ENCODE data around the gene HNRNPA2B1.
"Not testable (repeated sequence)": the region's sequence is repeated elsewhere in the genome, so short reads cannot be mapped to it uniquely, and the experiment has no call there.

Gene HNRNPA2B1

DNA sequence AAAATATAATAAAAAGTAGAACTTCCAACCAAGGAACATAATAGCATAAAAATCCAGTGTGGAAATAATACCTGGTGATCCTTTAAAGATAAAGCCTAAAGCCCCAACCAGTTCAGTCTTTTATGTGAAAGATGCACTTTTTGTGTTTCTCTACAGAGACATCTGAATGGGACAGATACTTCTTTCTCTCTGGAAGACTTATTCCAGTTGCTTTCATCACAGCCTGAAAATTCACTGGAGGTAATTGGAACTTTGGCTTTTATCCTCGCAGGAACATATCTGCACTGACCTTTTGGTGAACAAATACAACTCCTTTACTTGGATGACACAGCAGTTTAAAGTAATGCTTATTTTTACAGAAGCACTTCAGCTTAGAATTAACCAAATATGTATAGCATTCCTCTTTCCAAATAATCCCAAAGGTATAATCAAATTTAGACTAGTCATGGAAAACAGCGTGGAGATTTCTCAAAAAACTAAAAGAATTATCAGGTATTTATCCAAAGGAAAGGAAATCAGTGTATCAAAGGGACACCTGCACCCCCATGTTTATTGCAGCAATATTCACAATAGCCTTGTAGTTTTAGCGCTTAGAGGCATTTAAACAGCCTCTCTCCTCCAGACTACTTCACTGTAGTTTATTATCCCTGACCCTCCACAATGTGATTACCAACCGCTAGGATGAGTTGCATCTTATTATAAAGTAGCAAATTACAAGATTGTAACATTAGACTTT, 16.8 kb downstream of the HNRNPA2B1 start:
- DNase-seq, result no peak

DNA sequence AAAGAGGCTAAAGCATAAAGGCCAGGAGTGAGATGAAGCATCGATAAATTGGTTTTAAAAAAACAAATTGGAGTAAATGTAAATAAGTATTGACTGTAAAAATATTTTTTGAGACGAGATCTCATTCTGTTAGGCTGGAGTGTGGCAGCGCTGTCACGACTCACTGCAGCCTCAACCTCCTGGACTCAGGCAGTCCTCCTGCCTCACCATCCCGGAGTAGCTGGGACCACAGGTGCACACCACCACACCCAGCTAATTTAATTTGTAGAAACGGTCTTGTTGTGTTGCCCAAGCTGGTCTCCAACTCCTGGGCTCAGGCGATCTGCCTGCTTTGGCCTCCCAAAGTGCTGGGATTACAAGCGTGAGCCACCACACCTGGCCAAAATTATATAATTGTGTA, 17.8 kb downstream of the HNRNPA2B1 start:
- no peak for DNase-seq

DNA sequence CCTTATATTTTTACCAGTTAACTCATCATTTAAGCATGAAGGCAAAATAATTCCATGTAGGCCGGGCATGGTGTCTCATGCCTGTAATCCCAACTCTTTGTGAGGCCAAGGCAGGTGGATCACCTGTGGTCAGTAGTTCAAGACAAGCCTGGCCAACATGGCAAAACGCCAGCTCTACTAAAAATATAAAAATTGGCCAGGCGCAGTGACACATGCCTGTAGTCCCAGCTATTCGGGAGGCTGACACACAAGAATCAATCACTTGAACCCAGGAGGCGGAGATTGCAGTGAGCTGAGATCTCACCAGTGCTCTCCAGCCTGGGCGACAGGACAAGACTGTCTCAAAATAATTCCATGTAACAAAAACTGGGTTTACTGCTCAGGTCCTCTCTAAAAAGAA, 18.3 kb downstream of the HNRNPA2B1 start:
- no peak for DNase-seq

DNA sequence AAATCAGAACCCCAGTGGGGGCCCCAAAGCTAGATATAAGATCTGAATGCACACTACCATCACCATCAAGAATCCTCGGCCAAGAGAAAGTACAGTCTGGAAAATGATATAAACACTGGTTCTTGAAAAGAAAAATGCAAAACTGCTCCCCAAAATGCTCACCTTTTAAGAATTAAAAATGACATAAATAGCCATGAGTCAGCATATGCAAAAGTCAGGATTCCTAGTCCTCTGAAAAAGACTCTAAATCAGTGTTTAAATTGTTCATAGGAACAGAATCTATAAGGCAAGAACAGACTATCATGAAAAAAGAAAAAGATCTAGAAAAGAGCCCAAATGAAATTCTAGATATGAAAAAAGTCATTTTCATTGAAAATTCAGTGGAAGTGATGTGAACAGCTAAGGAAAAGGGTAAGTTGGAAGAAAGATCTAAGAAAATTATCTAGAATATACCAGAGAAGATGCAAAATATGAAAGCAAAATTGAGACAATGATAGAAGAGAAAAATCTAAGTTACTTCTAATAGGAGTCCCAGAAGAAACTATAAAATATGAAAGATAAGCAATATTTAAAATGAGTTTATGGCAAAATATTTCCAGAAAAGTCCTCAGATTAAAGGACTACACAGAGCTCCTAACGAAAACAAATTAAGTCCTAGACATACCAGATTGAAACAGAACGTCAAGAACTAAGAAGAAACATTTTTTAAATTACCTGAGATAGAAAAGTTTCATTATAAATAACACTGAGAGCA, 18.9 kb downstream of the HNRNPA2B1 start:
- no peak for DNase-seq

DNA sequence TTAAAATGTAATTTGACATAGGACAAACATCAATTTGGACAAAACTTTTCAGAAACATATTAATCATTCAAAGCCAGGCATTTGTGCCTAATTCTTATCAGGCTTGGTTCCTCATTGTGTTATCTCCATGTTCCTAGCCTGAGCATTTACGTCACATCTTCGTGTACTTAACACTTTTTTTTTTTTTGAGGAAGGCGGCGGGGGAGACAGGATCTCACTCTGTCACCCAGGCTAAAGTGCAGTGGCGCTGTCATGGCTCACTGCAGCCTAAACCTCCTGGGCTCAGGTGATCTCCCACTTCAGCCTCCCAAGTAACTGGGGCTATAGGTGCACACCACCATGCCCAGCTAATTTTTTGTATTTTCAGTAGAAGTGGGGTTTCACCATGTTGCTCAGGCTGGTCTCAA, 19.8 kb downstream of the HNRNPA2B1 start:
- no peak for DNase-seq

DNA sequence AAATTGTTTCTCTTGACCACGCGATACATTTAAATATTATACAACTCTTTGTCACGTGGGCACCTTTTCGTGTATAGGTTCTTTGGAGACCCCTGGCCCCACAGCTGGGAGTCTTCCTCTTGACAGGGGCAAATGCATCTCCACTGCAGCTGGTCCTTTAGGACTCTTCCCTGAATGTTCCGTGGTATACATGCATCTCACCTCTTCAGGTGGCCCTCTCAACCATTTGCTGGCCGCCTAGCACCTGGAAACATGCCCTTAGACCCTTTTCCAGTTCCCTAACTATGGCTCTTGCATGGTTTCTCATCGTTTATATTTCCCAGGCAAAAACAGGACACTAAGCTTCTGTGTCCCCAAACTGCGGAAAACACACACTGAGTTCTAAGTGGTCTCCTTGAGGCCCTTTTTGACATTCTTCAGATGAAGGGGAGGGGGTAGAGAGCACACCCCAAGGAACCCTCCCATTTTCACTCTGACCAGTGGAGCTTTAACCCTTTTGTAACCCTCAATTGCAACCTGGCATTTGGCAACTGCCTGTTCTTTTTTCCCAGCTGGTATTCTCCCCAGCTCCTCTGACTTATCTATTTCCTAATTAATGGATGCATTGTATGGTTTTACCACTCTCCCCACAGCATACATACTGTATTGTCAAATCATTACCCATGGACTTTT, 20.6 kb downstream of the HNRNPA2B1 start:
- DNase-seq, result no peak

DNA sequence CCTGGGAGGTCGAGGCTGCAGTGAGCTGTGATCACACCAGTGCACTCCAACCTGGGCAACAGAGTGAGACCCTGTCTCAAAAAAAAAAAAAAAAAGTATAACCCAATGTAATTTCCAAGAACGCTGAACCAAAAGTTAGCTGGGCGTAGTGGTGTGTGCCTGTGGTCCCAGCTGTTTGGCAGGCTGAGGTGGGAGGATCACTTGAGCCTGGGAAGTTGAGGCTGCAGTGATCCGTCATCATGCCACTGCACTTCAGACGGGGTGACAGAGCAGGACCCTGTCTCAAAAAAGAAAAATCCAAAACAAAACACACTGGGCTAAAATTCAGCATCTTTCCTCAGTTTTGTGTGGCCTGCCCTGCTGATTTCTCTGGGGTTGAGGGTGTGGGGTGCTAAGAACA, 21.1 kb downstream of the HNRNPA2B1 start:
- DNase-seq, result no peak

DNA sequence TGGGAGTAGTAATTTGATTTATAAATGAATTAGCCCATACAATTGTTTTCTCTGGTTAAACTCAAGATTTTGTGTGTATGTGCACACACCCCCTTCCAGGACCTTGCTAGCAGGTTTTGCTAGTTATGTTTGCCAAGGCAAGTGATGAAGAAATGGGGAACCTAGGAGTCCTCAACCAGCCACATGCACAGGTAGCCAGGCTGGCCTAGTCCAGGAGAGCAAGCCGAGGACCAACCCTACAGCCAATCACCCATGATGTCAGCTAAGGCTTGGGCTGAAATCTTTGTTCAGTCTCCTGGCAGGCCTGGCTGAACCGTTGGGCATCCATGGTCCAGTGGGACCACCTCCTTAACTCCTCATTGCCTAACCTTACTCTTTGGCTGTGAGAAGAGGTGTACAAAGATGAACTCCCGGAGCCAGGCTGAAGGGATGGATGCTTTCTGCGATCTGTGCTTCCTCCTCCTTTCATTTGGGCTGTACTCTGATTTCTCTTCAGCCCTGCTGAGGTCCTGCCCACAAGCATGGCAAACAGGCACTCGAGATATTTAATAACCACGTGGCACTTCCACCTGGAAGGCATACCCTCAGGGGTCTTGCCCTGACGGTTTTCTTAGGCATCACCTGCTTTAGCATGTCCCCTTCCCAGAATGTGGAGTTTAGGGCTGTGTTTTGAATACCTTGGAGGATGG, 22.1 kb downstream of the HNRNPA2B1 start:
- DNase-seq, result no peak

DNA sequence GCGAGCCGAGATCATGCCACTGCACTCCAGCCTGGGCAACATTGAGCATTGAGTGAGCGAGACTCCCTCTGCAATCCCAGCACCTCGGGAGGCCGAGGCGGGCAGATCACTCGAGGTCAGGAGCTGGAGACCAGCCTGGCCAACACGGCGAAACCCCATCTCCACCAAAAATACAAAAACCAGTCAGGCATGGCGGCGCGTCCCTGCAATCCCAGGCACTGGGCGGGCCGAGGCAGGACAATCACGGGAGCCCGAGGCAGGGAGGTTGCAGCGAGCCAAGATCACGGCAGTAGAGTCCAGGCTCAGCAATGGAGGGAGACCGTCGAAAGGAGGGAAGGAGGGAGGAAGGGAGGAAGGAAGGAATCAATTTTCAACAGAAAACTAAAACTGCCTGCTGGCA, 23.3 kb downstream of the HNRNPA2B1 start:
- not testable (repeated sequence) for DNase-seq

DNA sequence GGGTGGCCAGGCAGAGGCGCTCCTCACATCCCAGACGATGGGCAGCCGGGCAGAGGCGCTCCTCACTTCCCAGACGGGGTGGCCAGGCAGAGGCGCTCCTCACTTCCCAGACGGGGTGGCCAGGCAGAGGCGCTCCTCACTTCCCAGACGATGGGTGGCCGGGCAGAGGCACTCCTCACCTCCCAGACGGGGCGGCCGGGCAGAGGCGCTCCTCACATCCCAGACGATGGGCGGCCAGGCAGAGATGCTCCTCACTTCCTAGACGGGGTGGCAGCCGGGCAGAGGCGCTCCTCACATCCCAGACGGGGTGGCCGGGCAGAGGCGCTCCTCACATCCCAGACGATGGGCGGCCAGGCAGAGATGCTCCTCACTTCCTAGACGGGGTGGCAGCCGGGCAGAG, 23.9 kb downstream of the HNRNPA2B1 start:
- DNase-seq, result not testable (repeated sequence)

DNA sequence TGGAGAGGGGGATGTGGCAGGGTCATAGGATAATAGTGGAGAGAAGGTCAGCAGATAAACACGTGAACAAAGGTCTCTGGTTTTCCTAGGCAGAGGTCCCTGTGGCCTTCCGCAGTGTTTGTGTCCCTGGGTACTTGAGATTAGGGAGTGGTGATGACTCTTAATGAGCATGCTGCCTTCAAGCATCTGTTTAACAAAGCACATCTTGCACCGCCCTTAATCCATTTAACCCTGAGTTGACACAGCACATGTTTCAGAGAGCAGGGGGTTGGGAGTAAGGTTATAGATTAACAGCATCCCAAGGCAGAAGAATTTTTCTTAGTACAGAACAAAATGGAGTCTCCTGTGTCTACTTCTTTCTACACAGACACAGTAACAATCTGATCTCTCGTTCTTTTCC, 24.6 kb downstream of the HNRNPA2B1 start:
- DNase-seq, result not testable (repeated sequence)

DNA sequence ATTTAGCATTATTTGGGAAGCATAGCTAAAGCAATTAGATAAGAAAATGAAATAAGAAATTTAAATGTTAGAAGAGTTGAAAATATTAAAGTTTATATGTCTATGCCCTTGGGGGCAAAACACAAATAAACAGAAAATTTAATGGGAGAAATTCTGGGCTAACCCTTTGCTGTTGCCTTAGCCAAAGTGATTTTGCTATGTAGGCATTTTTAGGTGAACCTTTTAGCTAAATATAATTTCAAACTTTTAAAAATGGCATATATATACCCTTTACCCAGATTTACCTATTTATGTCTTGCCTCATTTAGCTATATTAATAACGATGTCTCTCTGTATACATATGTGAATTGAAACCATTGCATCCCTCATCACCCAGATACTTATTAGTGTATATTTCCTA, 28.5 kb downstream of the HNRNPA2B1 start:
- no peak for DNase-seq

DNA sequence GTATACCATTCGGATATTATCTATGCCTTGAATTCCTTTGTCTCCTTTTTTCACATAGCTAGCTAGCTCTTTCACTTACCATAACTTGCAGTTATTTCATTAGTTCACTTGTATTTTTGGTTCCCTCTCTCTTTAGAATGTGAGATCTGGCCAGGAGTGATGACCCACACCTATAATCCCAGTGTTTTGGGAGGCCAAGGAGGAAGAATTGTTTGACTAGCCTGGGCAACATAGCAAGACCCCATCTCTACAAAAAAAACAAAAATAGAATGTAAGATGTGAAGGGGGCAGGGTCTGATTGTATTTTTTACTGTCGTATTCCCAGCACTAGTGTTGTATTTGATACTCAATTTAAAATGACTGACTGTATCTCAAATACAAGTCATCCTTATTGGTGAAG, 28.9 kb downstream of the HNRNPA2B1 start:
- no peak for DNase-seq

DNA sequence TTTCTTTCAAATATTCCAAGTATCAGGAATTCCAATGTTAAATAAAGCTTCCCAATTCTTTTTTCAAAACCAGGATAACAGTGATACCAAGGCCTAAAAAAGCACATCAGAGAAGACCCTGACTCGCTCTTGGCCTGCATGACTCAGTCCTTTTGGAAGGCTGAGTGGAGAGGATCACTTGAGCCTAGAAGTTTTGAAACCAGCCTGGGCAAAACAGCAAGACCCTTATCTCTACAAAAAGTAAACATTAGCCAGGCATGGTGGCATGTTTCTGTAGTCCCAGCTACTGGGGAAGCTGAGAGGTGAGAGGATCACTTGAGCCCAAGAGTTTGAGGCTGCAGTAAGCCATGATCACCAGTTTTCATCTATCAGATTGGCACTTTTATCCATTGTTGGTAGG, 29.9 kb downstream of the HNRNPA2B1 start:
- DNase-seq, result no peak

DNA sequence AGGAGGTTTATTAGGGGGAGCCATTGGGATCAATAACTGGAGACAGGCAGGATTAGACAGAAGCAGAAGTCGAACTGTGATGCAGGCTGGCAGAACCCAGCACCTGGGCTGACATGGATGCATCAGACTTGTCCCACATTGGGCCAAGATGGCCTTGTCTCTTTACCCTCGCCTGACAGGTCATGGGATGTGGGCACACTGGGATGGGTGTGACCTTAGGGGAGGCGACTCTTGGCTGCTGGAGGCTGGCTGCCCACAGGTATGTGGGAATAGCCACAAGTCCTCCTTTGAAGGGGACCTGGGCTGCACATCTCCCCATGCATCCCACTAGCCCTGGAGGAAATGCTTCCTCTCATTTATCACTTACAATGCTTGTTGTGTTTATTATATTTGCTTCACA, 31.3 kb downstream of the HNRNPA2B1 start:
- no peak for DNase-seq

DNA sequence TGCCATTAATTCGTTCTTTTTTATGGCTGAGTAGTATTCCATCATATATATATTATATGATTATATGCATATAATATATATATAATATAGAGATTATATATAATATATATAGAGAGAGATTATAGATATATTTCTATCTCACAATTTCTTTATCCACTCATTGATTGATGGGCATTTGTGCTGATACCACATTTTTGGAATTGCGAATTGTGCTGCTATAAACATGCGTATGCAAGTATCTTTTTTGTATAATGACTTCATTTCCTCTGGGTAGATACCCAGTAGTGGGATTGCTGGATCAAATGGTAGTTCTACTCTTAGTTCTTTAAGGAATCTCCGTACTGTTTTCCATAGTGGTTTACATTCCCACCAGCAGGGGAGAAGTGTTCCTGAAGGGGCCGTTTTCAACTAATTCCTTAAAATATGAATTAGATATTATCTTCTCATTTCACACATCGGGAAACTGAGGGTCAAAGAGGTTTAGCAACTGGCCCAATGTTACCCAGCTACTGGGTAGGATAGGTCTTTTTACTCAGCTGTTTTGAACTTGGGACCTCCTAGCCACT, 32.0 kb downstream of the HNRNPA2B1 start:
- DNase-seq, result no peak

DNA sequence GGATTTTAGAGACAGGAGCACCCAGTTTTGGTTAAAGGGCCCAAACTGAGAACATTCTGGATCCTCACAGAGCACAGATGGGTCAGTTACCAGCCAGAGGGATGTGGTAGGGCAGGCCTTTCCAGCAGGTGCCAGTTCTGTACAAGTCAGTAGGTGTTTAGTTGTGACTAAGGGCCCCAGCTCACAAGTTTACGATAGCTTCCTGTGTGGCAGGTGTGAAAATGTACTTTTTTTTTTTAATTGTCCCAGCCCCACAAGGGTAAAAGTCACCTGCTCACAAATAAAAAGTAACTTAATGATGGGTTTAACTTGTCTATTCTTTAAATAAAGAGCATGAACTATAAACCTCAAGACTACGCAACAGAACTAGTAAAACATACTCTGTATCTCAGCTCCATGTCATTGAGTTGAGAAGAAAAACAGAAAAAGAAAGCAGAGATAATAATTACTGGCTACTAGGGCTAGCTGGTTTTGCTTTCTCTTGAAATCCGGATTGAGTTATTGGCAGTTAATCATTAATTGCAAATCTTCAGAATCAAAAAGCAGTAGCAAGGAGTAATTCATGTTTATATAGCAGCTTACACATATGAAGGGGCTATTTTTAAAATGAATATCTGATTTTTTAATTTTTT, 33.1 kb downstream of the HNRNPA2B1 start:
- no peak for DNase-seq

DNA sequence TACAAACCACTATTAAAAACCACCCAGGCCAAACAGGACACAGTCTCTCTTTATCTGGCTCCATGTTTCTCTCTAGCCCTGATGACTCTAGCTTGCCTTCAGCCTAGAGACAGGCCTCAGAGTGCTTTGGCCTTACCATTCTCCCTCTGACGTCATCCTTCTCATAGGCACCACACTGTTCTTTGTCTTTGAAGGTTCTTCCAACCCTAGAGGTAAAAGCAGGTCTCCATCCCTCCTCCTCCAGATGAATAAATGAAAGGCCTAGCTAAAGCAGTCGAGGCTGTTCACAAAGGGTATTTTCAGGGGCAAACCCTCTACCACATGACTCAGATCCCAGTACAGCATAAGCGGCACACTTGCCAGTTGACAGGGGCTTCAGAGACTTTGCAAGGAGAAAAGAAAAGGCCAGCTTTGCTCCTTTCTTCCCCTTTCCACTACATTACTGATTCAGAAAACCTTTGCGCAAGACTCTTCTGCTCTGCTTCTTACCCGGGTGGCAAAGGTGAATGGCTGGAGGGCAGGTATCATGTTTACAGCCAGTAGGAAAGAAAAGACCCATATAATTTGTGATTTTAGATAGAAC, 33.8 kb downstream of the HNRNPA2B1 start:
- no peak for DNase-seq

DNA sequence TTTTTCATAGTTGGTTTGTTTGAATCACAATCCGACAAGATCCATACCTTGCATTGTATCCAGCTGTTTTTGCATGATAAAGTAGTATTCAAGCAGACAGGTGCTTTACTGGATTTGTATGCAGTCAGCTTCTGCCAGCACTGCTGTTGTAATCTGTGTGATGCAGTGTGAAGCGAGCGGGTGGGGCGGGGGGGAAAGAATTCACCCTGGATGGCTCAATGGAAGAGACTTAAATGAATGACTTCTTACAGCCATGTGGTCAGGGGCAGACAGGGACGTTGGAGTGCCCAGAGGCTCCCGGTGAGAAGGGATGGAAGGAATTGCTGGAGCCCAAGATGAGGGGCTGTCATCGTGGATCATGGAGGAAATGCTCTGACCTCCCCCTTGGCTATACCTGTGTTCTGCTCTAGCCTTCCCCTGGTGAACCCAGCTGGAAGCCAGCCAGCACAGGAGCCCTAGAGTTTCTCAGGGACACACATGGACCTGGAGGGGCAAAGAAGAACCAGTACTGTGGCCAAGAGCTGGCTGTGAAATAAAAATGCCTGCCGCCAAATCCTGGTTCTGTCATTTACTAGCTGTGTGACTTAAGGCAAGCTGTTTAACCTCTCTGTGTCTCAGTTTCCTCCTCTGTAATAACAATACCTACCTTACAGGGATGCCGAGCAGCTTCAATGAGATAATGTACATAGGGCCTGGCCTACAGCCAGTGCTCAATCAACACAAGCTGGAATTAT, 34.4 kb downstream of the HNRNPA2B1 start:
- no peak for DNase-seq

DNA sequence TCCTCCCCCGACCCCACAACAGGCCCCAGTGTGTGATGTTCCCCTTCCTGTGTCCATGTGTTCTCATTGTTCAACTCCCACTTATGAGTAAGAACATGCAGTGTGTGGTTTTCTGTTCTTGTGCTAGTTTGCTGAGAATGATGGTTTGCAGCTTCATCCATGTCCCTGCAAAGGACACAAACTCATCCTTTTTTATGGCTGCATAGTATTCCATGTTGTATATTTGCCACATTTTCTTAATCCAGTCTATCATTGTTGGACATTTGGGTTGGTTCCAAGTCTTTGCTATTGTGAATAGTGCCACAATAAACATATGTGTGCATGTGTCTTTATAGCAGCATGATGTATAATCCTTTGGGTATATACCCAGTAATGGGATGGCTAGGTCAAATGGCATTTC, 36.7 kb downstream of the HNRNPA2B1 start:
- DNase-seq, result not testable (repeated sequence)

DNA sequence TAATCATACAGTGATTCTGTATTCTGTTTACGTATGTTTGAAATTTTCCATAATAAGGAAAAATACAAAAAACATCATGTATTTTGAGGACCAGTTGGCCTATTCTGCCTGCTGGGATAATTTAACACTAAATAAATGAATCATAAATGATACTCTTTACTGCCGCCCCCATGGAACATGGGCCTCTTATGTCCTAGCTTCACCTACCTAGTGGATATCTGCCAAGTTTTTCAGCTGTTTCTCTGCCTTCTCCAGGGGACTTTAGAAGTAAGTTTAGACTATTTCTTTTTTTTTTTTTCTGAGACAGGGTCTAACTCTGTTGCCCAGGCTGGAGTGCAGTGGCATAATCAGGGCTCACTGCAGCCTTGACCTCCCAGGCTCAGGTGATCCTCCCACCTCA, 38.1 kb downstream of the HNRNPA2B1 start:
- no peak for DNase-seq
